ENCODE results near the gene ZNF91. TPM values are rescaled to one million over a fixed set of nuclear protein-coding genes. Genes with fewer than 3 reads are reported as not detected.
"Not testable (repeated sequence)": the region's sequence is repeated elsewhere in the genome, so short reads cannot be mapped to it uniquely, and the experiment has no call there.

The ZNF91 gene
- polyA plus RNA-seq, 1 donor from 2014 or later, result 77.8 TPM

GRCh38 chr19:23382955-23383354, 12.3 kb downstream of the ZNF91 start:
- no peak overlapping the region for H3K4me2 ChIP-seq (ENCODE audit: low read length)
- H3K36me3 ChIP-seq (ENCODE audit: insufficient read depth, low read length), result peaks cover 24% of the 10 kb centered on the region
- no peak overlapping the region for H2AFZ ChIP-seq (ENCODE audit: low read depth, low read length)
- H3K9ac ChIP-seq (ENCODE audit: low read length), result no peak overlapping the region
- H3K9me2 ChIP-seq (ENCODE audit: insufficient read depth, low read length), result no peaks in the 10 kb centered on the region
- peaks cover 32% of the 10 kb centered on the region for H3K9me3 ChIP-seq (ENCODE audit: low read length)
- H3K27me3 ChIP-seq (ENCODE audit: insufficient read depth, low read depth, low read length), result no peaks in the 10 kb centered on the region
- no peaks in the 10 kb centered on the region for H3F3A ChIP-seq (ENCODE audit: insufficient read depth, low read length, poor library complexity, severe bottlenecking)
- no peak for TF ChIP-seq TAF1 (IDR thresholded peaks at IDR 0.05; ENCODE audit: low read depth)
- no peak for TF ChIP-seq EZH2 (IDR thresholded peaks at IDR 0.05; ENCODE audit: borderline replicate concordance, insufficient read depth, low read length, poor library complexity, severe bottlenecking)
- no peak for TF ChIP-seq REST (IDR thresholded peaks at IDR 0.05; ENCODE audit: borderline replicate concordance)
- no peak for TF ChIP-seq RAD21 (conservative IDR thresholded peaks at IDR 0.05)
- TF ChIP-seq SMC3 (conservative IDR thresholded peaks at IDR 0.05; ENCODE audit: poor library complexity), result no peak
- TF ChIP-seq EP300 (conservative IDR thresholded peaks at IDR 0.05; ENCODE audit: poor library complexity, severe bottlenecking), result no peak
- no peak overlapping the region for H3K27ac ChIP-seq (ENCODE audit: low read length)
- H3K79me2 ChIP-seq (replicated peaks; ENCODE audit: insufficient read depth, low read length), result peaks cover 93% of the 10 kb centered on the region
- H3K4me3 ChIP-seq (ENCODE audit: low read length), result no peak overlapping the region
- H4K20me1 ChIP-seq (ENCODE audit: insufficient read depth), result no peaks in the 10 kb centered on the region

GRCh38 chr19:23381114-23381513, 14.2 kb downstream of the ZNF91 start:
- Histone ChIP-seq H2AFZ (ENCODE audit: low read depth, low read length) (no peak overlapping the region), H3K27me3 (ENCODE audit: insufficient read depth, low read depth, low read length) (no peaks in the 10 kb centered on the region), H3K9ac (ENCODE audit: low read length) (no peak overlapping the region), H3K4me2 (ENCODE audit: low read length) (no peak overlapping the region), H3K79me2 (replicated peaks; ENCODE audit: insufficient read depth, low read length) (peaks cover 99% of the 10 kb centered on the region), H3F3A (ENCODE audit: insufficient read depth, low read length, poor library complexity, severe bottlenecking) (no peaks in the 10 kb centered on the region), H3K27ac (ENCODE audit: low read length) (no peak overlapping the region), H3K36me3 (ENCODE audit: insufficient read depth, low read length) (peaks cover 33% of the 10 kb centered on the region), H3K9me3 (ENCODE audit: low read length) (peaks cover 40% of the 10 kb centered on the region), H3K4me3 (ENCODE audit: low read length) (no peak overlapping the region), H4K20me1 (ENCODE audit: insufficient read depth) (no peaks in the 10 kb centered on the region), H3K9me2 (ENCODE audit: insufficient read depth, low read length) (no peaks in the 10 kb centered on the region)
- TF ChIP-seq EP300 (conservative IDR thresholded peaks at IDR 0.05; ENCODE audit: poor library complexity, severe bottlenecking), result no peak
- no peak for TF ChIP-seq RAD21 (conservative IDR thresholded peaks at IDR 0.05)
- TF ChIP-seq MXI1 (conservative IDR thresholded peaks at IDR 0.05; ENCODE audit: poor library complexity, severe bottlenecking), result no peak
- TF ChIP-seq REST (IDR thresholded peaks at IDR 0.05; ENCODE audit: borderline replicate concordance), result no peak
- no peak for TF ChIP-seq POLR2AphosphoS5 (IDR thresholded peaks at IDR 0.05)
- TF ChIP-seq TAF1 (IDR thresholded peaks at IDR 0.05; ENCODE audit: low read depth), result no peak
- no peak for TF ChIP-seq EZH2 (IDR thresholded peaks at IDR 0.05; ENCODE audit: borderline replicate concordance, insufficient read depth, low read length, poor library complexity, severe bottlenecking)
- TF ChIP-seq SMC3 (conservative IDR thresholded peaks at IDR 0.05; ENCODE audit: poor library complexity), result no peak
- TF ChIP-seq CTCF (IDR thresholded peaks at IDR 0.05; ENCODE audit: poor library complexity, severe bottlenecking), result no peak

- H3K79me2 ChIP-seq (replicated peaks; ENCODE audit: insufficient read depth, low read length), result peaks cover 92% of the 10 kb centered on the region
- not testable (repeated sequence) for H2AFZ ChIP-seq (ENCODE audit: low read depth, low read length)
These were observed 15.6 kb downstream of the ZNF91 start for GRCh38 chr19:23379671-23380070.

More at GRCh38 chr19:23379671-23380070, 15.6 kb downstream of the ZNF91 start:
- H3K27ac ChIP-seq (ENCODE audit: low read length); H4K20me1 ChIP-seq (ENCODE audit: insufficient read depth); H3K4me2 ChIP-seq (ENCODE audit: low read length); H3K9ac ChIP-seq (ENCODE audit: low read length); H3K4me3 ChIP-seq (ENCODE audit: low read length); H3K9me2 ChIP-seq (ENCODE audit: insufficient read depth, low read length); H3K27me3 ChIP-seq (ENCODE audit: insufficient read depth, low read depth, low read length); H3F3A ChIP-seq (ENCODE audit: insufficient read depth, low read length, poor library complexity, severe bottlenecking): not testable (repeated sequence)
- Histone ChIP-seq H3K36me3 (ENCODE audit: insufficient read depth, low read length) (peaks cover 29% of the 10 kb centered on the region), H3K9me3 (ENCODE audit: low read length) (peaks cover 32% of the 10 kb centered on the region)
